NCI-H2196 treated with DMSO at 0.1 percent for 48 hours (cell line): ENCODE measurements around the gene MOV10L1.
A peak's percentile ranks its signal among the peaks of the same experiment; 100 is the strongest.

Experiments
- DNase-seq: peaks from one replicate; lab custom pipeline; 2025; ENCODE audit not compliant: unreplicated experiment; lab: John Stamatoyannopoulos, UW

MOV10L1 gene

DNA sequence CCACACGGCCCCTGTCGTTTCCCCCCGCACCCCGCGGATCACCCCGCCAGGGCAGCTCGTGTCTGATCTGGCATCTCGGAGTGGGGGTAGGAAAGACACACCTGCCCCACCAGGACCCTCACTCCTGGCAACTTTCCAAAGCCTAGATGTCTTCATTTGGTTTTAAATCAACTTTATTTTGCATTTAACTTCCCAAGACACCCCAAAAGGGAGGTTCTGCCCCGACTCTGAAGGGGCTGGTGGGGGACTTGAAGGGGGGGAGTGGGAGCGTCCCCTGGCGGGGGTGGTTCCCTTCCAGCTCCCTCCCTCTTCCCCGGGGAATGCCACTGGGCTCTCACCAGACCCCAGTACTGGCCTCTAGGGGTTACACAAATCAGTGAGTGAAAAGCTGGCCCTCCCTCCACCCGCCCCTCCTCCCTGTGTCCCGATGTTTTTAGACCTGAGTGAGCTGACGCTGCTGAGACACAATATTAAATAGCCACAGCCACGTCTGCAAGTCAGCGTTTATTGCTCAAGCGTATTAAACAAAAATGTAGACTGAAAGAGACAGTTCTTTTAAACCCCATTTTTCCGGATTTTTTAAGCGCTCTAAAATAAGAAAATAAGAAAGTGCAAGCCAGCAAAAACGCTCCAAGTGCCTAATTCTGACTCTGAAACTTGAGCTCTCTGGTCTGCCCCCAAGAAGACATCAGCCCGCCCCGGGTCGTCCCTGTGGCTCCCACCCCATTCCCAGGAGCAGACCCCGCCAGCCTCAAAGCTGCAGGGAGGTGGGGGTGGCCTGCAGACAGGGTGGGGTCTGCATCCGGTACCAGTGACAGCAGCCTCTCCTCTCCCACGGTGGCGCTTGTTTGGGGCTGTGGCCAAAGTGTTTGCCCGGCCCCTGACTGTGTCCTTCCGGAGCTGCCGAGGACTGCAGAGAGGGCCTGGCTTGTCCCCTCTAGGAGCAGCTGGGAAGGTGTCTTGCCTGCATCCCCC is 30.6 kb upstream of the MOV10L1 start:
- DNase-seq = no peak

DNA sequence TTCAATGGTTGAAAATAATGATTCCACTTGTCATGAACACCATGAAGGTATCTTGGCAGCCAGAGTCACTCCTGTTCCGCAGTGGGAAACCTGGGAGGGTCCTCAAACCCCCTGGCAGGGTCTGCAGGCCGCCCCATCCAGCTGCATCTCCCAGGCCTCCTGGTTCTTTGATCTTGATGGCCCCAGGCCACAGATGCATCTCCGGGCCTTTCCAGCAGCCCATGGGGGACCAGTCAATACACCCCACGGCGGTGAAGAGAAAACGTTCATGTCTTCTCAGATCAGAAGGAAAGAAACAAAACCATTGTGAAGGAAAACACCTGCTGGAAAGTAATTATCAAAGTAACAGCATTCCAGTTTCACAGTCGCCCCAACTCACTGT is 29.9 kb upstream of the MOV10L1 start:
- no peak for DNase-seq

DNA sequence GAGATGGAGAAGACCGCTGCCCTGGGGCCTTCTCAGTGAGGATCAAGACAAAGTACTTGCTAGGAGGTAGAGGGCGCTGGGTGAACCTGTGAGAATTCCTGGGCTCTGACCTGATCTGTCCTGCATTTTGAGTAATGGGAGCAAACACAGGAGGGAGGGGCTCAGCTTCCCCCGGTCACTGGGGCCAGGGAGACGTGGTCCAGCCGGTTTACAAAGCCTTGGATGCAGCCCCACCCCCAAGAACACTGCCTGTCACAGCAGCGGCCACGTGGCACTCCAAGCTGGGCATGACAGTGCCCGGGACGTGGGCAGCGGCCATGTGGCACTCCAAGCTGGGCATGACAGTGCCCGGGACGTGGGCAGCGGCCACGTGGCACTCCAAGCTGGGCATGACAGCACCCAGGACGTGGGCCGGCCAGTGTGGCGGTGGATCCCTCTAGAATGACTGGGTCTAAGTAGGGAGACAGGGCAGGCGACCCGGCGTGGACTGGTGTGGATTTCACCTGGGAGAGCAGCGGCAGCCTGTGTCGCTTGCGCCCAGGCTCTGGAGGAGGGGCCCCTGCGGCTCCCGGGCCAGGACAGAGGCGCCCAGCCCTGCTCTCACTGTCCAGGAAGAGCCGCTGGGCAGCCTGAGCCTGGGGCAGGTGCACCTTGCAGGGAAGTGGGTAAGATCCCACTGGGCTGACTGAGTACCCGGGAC is 29.2 kb upstream of the MOV10L1 start:
- no peak for DNase-seq

DNA sequence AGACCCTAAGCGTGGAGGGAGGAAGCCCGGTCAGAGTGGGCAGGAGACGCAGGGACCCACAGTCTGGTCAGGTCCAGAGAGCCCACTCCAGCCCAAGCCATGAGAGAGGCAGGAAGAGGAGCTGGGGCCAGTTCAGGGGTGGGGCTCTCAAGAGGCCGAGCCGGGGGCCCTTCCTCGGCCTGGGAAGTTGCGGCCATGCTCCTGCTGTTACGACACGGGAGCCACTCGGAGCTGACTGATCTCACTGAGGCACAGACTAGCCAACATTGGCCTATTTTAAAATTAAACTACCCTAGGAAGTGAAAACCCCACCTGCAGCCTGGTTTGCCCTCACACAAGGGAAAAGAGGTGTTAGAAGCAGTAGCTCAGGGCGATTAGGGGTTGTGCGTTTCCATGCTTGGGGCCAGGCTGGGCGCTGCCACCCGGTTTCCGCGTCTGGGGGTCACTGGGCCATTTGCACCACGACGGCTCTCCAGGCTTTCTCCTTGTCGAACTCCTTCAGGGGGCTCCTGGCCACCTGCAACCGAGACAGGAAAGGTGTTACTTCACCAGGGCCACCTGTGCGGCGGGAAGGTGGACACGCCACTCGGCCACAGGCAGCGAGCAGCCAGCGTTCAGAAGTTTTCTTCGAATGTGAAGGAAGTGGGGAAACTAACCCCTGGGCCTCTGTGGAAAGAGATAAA is 28.5 kb upstream of the MOV10L1 start:
- DNase-seq = no peak

DNA sequence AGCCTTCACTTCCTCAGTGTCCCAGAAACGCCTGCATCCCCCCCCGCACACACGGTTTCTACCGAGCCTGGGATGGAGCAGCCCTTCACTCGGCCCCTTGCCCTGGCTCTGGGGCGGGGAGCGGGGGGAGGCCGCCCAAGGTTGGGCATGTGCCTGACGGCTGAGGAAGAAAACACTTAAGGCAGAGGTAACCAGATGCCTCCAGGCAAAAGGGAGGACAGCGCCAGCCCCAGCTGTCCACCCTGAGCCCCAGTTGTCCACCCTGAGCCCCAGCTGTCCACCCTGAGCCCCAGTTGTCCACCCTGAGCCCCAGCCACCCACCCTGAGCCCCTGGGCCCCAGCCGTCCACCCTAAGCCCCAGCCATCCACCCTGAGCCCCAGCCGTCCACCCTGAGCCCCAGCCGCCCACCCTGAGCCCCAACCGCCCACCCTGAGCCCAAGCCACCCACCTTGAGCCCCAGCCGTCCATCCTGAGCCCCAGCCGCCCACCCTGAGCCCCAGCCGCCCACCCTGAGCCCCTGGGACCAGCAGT is 27.9 kb upstream of the MOV10L1 start:
- no peak for DNase-seq

DNA sequence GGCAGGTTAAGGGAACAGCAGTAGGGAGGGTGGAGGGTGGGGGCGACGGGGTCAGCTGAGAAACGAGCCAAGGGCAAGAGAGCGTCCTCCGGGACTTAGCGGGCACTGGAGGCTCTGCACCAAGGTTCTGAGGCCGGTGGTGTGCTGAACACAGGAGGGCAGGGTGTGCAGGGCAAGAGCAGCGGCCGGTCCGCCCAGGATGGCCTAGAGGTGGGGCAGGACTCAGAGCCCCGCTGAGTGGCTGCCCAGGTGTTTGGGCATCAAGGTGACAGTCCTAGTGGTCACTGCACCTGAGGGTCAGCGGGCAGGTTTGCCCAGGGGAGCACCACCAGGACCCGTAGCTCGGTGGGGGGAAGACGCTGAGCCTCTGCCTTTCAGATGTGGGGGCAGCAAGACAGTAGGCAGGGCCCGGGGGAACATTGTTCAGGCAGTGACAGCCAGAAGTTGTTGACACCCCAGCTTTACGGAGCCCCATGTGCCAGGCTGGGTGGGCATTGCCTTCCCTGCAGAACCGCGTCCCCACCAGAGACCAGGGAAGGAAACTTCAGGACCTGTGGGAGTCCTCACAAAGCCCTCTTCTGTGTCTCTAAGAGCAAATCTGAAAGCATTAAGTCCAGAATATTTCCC is 27.2 kb upstream of the MOV10L1 start:
- no peak for DNase-seq

DNA sequence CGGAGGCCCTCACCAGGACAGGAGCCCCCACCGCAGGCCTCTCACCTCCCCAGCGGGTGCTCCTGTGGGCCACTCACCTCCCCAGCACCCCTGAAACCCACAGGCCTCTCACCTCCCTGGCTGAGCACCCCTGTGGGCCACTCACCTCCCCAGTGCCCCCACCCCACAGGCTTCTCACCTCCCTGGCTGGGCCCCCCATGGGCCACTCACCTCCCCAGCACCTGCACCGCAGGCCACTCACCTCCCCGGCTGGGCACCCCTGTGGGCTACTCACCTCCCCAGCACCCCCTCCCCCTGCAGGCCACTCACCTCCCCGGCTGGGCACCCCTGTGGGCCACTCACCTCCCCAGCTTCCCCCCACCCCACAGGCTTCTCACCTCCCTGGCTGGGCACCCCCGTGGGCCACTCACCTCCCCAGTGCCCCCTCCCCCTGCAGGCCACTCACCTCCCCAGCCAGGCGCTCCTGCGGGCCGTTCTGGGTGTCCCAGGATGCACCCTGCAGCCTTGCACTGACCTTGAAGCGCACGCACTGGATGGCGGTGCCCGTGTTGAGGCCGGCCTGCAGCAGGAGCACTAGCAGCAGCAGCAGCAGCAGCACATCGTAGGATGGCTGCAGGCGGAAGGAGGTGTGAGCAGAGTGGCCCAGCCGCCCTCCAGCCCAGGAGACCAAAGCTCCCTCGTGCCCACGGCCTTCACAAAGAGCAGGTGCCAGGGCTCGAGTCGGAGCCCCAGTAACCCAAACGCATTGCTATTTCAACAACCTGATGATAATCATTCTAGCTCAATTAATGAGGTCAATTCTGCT is 26.0 kb upstream of the MOV10L1 start:
- DNase-seq = no peak

DNA sequence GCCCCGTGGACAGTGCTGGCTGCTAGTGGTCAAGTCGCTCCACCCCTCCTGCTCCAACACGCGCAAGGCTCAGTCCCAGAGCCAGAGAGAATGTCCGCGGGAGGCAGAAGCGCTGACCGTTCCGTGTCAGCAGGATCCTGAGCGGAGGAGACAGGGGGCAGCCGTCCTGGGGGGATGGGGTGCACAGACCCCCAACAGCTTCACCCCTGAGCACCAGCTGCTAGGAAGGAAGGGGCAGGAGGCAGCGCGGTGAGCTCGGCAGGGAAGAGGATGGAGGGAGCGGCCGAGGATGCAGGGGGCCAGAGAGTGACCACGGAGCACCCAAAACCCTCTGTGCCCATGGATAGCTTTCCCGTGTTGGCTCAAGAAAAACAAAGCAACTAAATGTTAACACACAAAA is 25.4 kb upstream of the MOV10L1 start:
- DNase-seq = no peak

DNA sequence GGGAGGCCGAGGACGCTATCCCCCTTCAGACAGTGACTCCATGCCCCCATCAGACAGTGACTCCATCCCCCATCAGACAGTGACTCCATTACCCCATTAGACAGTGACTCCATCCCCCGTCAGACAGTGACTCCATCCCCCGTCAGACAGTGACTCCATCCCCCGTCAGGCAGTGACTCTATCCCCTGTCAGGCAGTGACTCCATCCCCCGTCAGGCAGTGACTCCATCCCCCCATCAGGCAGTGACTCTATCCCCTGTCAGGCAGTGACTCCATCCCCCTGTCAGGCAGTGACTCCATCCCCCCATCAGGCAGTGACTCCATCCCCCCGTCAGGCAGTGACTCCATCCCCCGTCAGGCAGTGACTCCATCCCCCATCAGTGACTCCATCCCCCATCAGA is 22.6 kb upstream of the MOV10L1 start:
- no peak for DNase-seq

DNA sequence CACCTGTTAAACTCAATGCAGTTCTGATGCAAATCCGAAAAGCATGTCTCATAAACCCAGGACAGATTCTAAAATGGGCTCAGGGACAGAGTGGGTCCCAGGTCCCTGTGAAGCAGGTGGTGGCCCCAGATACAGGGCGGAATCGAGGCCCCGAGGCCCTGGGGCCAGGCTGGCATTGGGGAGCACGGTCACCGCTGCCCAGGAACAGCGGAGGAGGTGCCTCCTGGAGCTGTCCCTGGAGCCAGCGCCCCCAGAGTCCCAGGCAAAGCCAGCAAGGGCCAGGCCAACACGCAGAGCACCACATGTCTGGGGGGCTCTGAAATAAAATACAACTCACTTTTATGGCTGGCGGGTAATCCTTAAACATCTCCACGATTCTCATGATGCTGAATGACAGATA is 21.7 kb upstream of the MOV10L1 start:
- no peak for DNase-seq

DNA sequence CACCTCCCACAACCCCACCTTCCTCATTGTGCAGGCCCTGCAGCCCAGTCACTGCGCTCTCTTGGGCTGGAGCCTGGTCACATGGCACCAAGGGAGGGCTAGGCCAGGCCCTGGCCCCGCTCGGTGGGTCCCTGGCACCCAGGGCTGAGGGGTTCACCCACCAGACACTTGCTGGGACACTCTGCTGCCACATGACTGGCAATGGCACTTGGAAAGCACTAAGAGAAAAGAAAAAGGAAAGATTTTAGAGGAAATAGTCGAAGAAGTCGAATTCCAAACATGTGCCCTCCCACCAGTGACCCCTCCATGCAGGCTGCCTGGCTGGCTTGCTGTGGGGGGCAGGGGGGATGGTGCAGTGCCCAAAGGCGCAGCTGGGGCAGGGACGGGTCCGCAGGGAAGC is 19.4 kb upstream of the MOV10L1 start:
- no peak for DNase-seq

DNA sequence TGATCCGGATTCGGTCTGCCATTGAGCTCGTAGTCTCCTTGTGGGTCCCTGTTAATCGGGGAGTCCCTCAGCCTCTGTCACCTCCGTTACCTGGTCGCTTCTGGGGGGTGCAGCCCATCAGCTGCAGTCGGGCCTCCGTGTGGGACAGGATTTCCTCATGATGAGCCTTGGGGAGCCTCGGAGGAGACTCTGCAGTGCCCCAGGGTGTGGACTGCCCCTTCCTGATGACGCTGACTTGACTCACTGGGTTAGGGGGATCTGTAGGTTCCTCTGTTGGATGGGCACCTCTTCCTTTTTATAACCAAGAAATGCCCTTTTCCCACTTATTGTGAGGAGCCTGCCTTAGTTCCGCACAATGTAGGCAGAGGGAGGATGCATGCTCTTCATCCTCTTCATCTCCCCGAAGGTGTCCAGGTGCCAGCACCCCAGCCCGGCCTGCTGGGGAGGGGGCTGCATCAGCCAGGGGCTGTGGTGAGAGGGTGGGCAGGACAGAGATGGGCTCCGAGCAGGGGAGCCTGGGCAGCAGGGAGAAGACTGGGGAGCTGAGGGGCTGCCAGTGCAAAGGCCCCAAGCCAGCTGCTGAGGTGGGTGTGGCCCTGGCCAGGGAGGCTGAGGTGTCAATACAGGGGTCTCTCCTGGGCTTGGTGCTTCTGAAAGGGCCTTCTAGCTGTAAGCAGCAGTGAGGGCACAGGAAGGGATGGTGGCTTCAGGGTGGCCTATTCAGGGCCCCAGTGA is 18.2 kb upstream of the MOV10L1 start:
- no peak for DNase-seq

DNA sequence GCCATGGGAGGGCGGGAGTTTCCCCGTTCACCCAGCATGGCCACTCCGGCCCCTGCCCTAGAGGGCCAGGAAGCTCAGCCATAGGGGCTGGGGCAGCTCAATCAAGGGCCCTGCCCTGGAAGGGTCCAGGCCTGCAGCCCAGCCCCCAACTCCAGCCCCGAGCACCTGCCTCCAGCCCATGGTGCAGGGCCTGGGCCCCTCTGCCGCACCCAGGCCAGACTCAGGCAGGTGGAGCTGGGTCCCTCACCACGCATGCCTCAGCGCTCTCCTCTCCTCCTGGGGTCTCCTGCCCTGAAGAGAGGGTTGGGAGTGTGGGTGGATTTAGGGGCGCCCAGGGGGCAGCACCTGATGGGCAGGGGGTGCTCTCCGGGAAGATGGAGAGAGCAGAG is 17.6 kb upstream of the MOV10L1 start:
- DNase-seq = no peak

DNA sequence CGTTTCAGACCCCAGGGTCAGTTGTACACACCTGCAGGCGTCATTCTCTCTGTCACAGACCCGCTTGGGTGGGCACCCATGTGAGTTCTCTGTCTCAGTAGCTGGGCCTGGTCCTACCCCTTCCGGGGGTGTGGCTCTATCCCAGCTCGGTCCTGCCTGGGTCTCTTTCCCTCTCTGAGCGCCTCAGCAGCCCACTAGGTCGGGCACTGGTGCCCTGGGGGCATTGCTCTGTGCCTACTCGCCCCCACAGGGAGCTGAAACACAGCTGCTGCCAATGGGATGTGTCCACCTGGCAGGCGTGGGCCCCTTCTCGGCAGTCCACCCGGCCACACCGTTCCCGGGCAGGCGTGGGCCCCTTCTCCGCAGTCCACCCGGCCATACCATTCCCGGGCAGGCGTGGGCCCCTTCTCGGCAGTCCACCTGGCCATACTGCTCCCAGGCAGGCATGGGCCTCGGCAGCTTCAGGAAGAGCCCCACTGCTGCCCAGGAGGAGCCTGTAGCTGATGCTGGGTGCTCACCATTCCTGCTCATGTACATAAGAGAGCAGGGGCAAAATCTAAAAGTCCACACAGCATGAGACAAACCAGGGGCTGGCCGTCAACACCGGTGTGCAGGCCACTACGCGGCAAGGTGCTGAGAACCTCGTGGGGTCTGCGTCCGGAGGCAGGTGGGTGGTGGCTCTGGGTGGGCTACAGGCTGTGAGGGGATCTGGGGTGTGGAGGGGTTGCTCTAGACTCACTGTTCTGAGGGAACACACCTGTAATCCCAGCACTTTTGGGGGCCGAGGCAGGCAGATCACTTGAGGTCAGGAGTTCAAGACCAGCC is 16.9 kb upstream of the MOV10L1 start:
- DNase-seq = no peak

DNA sequence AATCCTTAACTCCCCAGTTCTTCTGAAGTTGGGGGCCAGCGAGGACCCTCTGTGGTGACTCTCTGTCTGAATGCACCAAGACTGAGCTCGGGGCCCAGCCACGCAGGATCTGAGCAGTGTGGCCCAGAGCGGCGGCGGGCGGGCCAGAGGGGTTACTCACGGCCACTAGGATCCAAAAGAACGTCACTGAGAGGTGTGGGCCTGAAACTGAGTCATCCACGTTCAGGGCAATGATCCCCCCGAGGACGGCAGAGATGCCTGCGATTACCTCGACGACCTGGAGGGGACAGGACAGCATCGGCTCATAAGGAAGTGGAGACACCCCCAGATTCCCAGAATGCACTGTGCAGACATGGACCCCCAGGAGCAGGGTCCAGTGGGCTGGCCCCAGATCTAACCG is 15.8 kb upstream of the MOV10L1 start:
- DNase-seq = no peak

DNA sequence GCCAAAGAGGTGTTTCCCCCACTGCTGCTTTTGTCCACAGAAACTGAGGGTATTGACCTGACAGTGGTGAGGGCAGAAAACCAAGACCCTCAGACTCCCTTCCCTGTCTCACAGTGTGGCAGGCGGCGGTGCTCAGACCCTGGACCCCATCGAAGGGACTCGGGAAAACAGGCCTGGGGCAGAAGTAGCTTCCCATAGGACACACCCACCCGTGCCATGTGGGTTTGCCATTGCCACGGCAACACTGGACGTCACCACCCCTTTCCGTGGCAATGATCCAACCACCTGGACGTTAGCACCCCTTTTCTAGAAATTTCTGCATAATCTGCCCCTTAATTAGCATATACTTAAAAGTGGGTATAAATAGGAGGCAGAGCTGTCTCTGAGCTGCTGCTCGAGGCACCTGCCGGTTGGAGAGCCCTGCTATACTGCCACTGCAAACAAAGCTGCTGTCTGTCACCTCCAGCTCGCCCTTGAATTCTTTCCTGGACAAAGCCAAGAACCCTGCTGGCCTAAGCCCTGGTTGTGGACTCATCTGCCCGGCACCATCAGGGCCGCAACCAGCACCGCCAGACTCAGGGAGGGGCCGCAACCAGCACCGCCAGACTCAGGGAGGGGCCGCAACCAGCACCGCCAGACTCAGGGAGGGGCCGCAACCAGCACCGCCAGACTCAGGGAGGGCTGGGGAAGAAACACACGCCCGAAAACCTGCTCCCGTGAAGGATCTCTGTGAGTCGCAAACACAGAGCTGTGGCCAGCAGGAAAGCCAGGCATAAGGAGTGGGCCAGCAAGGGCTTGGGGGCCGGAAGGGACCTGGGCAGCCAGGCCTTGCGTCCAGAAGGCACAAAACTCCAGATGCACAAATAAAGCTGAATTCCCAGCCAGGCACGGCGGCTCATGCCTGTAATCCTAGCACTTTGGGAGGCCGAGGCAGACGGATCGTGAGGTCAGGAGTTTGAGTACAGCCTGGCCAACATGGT is 15.0 kb upstream of the MOV10L1 start:
- DNase-seq = peak; percentile 64

DNA sequence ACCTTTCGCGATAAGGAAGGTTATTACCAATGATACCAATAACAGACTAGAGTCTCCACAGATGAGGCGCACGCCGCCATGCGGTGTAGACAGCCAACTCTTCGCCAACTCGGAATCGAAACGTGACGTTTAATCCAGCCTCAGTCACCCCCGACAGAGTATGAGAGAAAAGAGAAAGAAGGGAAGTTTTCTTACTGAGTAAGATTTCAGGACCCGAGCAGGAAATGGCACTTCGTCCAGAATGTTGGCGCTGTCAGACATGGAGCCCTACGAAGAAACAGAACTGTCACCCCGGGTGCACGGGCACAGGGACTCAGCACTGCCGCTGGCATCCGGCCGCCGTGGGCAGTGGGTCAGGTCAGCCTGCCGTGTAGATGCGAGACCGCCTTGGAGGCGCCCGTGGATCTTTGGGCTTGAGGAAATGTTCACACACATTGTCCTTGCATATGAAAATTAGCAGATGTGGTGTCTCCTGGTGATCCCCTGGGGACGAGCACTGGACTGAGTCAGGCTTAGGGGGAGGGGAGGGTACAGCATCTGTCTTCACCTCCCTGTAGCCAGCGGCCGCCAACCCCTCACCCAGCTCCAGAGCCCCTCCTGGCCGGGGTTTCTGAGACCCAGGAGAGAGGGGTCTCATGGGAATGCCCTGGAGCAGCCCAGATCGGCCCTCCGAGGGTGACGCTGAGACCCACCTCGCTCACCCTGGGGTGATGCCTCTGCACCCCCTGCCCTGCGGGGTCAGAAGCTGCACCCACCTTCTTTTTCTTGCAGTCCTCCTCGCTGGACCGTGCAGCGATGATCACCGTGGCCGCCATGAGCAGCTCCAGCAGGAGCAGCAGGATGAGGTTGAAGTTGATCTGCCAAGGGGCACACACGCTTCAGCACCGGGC is 12.9 kb upstream of the MOV10L1 start:
- no peak for DNase-seq
